WTC11 (cell line): ENCODE data around the gene PTPRF. TPM values are rescaled to one million over a fixed set of nuclear protein-coding genes. Genes with fewer than 3 reads are reported as not detected.
A peak's percentile ranks its signal among the peaks of the same experiment; 100 is the strongest.

Experiments
- ATAC-seq: fragments of 200-7000 bp; cut with Tn5 transposase; 2 replicates; pipeline ENCODE4 v1.10.0; 2021; ENCODE audit warnings: mild to moderate bottlenecking, moderate library complexity
- CTCF ChIA-PET: fragments of 300-600 bp; sonication (Branson Sonifier 250); formaldehyde crosslinking; loops from one replicate; lab custom pipeline; 2021; ENCODE audit warnings: antibody characterized with exemption; lab: Charles Lee
- POLR2A ChIA-PET: fragments of 350-600 bp; sonication (Branson Sonifier 250); formaldehyde crosslinking; loops from one replicate; lab custom pipeline; 2021; ENCODE audit warnings: antibody characterized with exemption; lab: Charles Lee
- DNase-seq: peaks from one replicate; pipeline ENCODE4 v3.0.0; 2021; ENCODE audit warnings: low spot score
- H3K27ac Mint-ChIP-seq: 2 replicates; pipeline ENCODE4 v1.8.0; 2021; ENCODE audit warnings: mixed read lengths
- H3K27me3 Mint-ChIP-seq: 2 replicates; pipeline ENCODE4 v1.8.0; 2021; ENCODE audit warnings: low read depth, mild to moderate bottlenecking, moderate library complexity, mixed read lengths
- H3K36me3 Mint-ChIP-seq: 2 replicates; pipeline ENCODE4 v1.8.0; 2021; ENCODE audit warnings: mixed read lengths
- H3K4me1 Mint-ChIP-seq: 2 replicates; pipeline ENCODE4 v1.8.0; 2022; ENCODE audit warnings: mixed read lengths
- H3K4me3 Mint-ChIP-seq: 2 replicates; pipeline ENCODE4 v1.8.0; 2021; ENCODE audit warnings: mild to moderate bottlenecking, moderate library complexity, mixed read lengths
- H3K9me3 Mint-ChIP-seq: 2 replicates; pipeline ENCODE4 v1.8.0; 2021; ENCODE audit warnings: mixed read lengths
- CBFB ChIP-seq: sonication (generic); formaldehyde crosslinking; IDR thresholded peaks from 2 replicates; pipeline ENCODE4 v1.8.1; 2022; ENCODE audit warnings: mild to moderate bottlenecking, low read depth, missing genetic modification reagents
- ESRRA ChIP-seq: sonication (generic); formaldehyde crosslinking; IDR thresholded peaks from 2 replicates; pipeline ENCODE4 v1.8.1; 2022; ENCODE audit warnings: mild to moderate bottlenecking, missing genetic modification reagents, borderline replicate concordance
- ETV6 ChIP-seq: sonication (generic); formaldehyde crosslinking; IDR thresholded peaks from 2 replicates; pipeline ENCODE4 v1.8.1; 2022; ENCODE audit warnings: mild to moderate bottlenecking, missing genetic modification reagents
- FOXK1 ChIP-seq: sonication (generic); formaldehyde crosslinking; IDR thresholded peaks from 2 replicates; pipeline ENCODE4 v1.8.0; 2022; ENCODE audit warnings: mild to moderate bottlenecking, moderate library complexity, missing genetic modification reagents
- FOXP1 ChIP-seq: sonication (generic); formaldehyde crosslinking; IDR thresholded peaks from 2 replicates; pipeline ENCODE4 v1.8.0; 2022; ENCODE audit warnings: missing genetic modification reagents, mild to moderate bottlenecking, moderate library complexity, borderline replicate concordance
- GABPB1 ChIP-seq: sonication (generic); formaldehyde crosslinking; IDR thresholded peaks from 2 replicates; pipeline ENCODE4 v1.8.1; 2023; ENCODE audit warnings: mild to moderate bottlenecking, missing genetic modification reagents
- GRHL2 ChIP-seq: fragments of 250-450 bp; sonication (Bioruptor Pico); IDR thresholded peaks from 2 replicates; pipeline ENCODE4 v1.8.0; 2022; ENCODE audit warnings: mild to moderate bottlenecking, moderate library complexity; ENCODE audit not compliant: insufficient replicate concordance, severe bottlenecking
- GTF2I ChIP-seq: fragments of 250-450 bp; sonication (Bioruptor Pico); conservative IDR thresholded peaks from 2 replicates; pipeline ENCODE4 v1.4.0; 2021; ENCODE audit warnings: mild to moderate bottlenecking
- KAT7 ChIP-seq: sonication (generic); formaldehyde crosslinking; IDR thresholded peaks from 2 replicates; pipeline ENCODE4 v1.8.1; 2023; ENCODE audit warnings: missing genetic modification reagents, mild to moderate bottlenecking, borderline replicate concordance
- MYBL2 ChIP-seq: sonication (generic); formaldehyde crosslinking; IDR thresholded peaks from 2 replicates; pipeline ENCODE4 v1.8.1; 2023; ENCODE audit warnings: mild to moderate bottlenecking, moderate library complexity, missing genetic modification reagents
- NFE2L1 ChIP-seq: sonication (generic); formaldehyde crosslinking; IDR thresholded peaks from 2 replicates; pipeline ENCODE4 v1.8.1; 2023; ENCODE audit warnings: missing genetic modification reagents
- NR2C2 ChIP-seq: sonication (generic); formaldehyde crosslinking; IDR thresholded peaks from 2 replicates; pipeline ENCODE4 v1.8.0; 2022; ENCODE audit warnings: mild to moderate bottlenecking, missing genetic modification reagents
- RELA ChIP-seq: sonication (generic); formaldehyde crosslinking; IDR thresholded peaks from 2 replicates; pipeline ENCODE4 v1.8.1; 2022; ENCODE audit warnings: missing genetic modification reagents, mild to moderate bottlenecking, borderline replicate concordance
- SMAD4 ChIP-seq: sonication (generic); formaldehyde crosslinking; IDR thresholded peaks from 2 replicates; pipeline ENCODE4 v1.8.0; 2022; ENCODE audit warnings: mild to moderate bottlenecking, missing genetic modification reagents
- SOX15 ChIP-seq: fragments of 250-450 bp; sonication (Bioruptor Pico); IDR thresholded peaks from 2 replicates; pipeline ENCODE4 v1.9.0; 2021; ENCODE audit warnings: mild to moderate bottlenecking
- TCF7 ChIP-seq: sonication (generic); formaldehyde crosslinking; IDR thresholded peaks from 2 replicates; pipeline ENCODE4 v1.8.0; 2022; ENCODE audit warnings: mild to moderate bottlenecking, low read depth, missing genetic modification reagents, moderate library complexity
- ZBTB21 ChIP-seq: sonication (generic); formaldehyde crosslinking; IDR thresholded peaks from 2 replicates; pipeline ENCODE4 v1.8.1; 2023; ENCODE audit warnings: mild to moderate bottlenecking, missing genetic modification reagents, borderline replicate concordance
- ZNF423 ChIP-seq: fragments of 250-450 bp; sonication (Bioruptor Pico); IDR thresholded peaks from 2 replicates; pipeline ENCODE4 v2.1.2; 2022; ENCODE audit warnings: mild to moderate bottlenecking, moderate library complexity
- total RNA-seq: library from RNA; stranded (reverse); gene quantifications from 3 replicates; pipeline ENCODE4 v1.2.3, GENCODE V29; 2021
- TF ChIP-seq, protein P1 (sequence below): sonication (generic); formaldehyde crosslinking; IDR thresholded peaks from 2 replicates; pipeline ENCODE4 v1.8.1; 2023; ENCODE audit warnings: mild to moderate bottlenecking, missing genetic modification reagents, moderate library complexity
- TF ChIP-seq, protein P2 (sequence below): fragments of 250-450 bp; sonication (Bioruptor Pico); IDR thresholded peaks from 2 replicates; pipeline ENCODE4 v1.9.0; 2021; ENCODE audit warnings: moderate library complexity, mild to moderate bottlenecking, inconsistent platforms, borderline replicate concordance
- TF ChIP-seq, protein P3 (sequence below): sonication (generic); formaldehyde crosslinking; IDR thresholded peaks from 2 replicates; pipeline ENCODE4 v1.8.0; 2022; ENCODE audit warnings: mild to moderate bottlenecking, missing genetic modification reagents
- TF ChIP-seq, protein P4 (sequence below): sonication (generic); formaldehyde crosslinking; IDR thresholded peaks from 2 replicates; pipeline ENCODE4 v1.8.1; 2022; ENCODE audit warnings: low read depth, mild to moderate bottlenecking, moderate library complexity, missing genetic modification reagents, borderline replicate concordance
- TF ChIP-seq, protein P5 (sequence below): sonication (generic); formaldehyde crosslinking; IDR thresholded peaks from 2 replicates; pipeline ENCODE4 v1.8.0; 2022; ENCODE audit warnings: mild to moderate bottlenecking, missing genetic modification reagents
- TF ChIP-seq, protein P6 (sequence below): sonication (generic); formaldehyde crosslinking; IDR thresholded peaks from 2 replicates; pipeline ENCODE4 v1.8.0; 2022; ENCODE audit warnings: missing genetic modification reagents

PTPRF gene
- total RNA-seq, 1 experiment from 2014 or later, result 248 TPM

DNA sequence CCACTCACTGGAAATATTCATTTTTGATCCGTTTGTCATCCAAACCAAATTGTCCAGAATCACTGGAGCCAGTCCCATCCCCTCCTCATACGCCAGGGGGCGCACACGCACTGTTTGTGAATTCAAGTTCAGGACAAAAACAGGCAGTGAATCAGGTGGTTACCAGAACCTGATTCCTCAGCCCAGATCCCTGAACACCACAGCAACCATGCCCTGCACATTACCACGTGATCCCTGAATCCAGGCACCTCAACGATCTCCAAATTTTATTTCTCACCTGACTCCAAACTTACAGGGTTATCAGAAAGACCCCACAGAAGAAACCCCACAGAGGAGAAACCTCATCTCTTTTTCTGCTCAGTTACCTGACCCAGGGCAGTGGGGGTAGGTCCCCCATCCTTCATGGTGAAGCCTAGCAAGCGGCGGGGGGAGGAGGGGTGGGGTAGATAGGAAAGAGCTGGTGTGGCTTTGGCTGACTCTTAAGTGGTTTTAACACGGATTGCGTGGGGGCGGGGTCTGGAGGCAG is 1.4 kb upstream of the PTPRF start (continued):
- TF ChIP-seq ZNF423 (no peak), ESRRA (CRISPR knock-in tag) (no peak)
- TF ChIP-seq, protein P1, sequence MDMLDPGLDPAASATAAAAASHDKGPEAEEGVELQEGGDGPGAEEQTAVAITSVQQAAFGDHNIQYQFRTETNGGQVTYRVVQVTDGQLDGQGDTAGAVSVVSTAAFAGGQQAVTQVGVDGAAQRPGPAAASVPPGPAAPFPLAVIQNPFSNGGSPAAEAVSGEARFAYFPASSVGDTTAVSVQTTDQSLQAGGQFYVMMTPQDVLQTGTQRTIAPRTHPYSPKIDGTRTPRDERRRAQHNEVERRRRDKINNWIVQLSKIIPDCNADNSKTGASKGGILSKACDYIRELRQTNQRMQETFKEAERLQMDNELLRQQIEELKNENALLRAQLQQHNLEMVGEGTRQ (CRISPR knock-in tag), result peak; percentile 87

DNA sequence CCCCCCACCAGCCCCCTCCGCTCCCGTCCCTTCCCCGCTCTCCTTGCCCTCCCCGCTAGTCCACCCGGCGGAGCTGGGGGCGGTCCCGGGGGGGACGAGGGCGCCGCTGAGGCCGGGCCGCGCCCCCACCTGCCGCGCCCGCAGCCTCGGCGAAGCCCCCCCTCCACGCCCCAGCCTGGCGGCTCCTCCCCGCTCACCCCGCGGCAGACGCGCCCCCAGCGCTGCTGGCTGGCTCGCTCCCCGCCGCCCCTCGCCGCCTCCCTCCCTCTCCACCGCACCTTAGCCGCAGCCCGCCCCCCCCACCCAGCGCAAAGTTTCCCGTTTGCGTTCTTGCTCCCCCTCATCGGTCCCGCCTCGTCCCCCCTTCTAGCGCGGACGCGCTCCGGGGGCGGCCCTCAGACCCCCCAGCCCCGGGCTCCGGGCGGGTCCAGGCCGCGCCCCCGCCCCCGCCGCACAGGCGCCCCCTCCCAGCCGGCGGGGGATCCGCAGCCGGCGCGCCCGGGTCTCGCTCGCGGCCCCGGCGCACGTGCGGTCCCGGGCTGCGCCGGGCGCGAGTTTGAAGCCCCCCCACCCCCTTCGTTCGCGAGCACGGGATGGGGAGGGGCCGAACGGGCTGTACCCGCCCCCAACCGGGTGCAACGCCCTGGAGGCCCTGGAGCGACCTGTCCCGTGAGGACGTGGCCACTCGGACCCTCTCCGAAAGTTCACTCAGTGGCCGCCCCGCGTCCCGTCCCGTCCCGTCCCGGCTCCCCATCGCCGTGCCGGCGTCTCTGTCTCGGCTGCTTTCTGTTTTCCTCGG is 623 bp downstream of the PTPRF start:
- H3K27me3 Mint-ChIP-seq, result peaks cover 10% of the 10 kb centered on the region
- TF ChIP-seq NR2C2 (CRISPR knock-in tag) (no peak), ZBTB21 (CRISPR knock-in tag) (no peak), CBFB (CRISPR knock-in tag) (no peak), FOXP1 (CRISPR knock-in tag) (no peak), RELA (CRISPR knock-in tag) (no peak), ETV6 (CRISPR knock-in tag) (0 out of 2 replicates have a peak, but pooled peaks have one; percentile 34), SOX15 (CRISPR knock-in tag) (no peak), ESRRA (CRISPR knock-in tag) (no peak), NFE2L1 (CRISPR knock-in tag) (no peak), FOXK1 (no peak), KAT7 (CRISPR knock-in tag) (0 out of 2 replicates have a peak, but pooled peaks have one; percentile 54), GABPB1 (CRISPR knock-in tag) (no peak), GRHL2 (CRISPR knock-in tag) (no peak), TCF7 (CRISPR knock-in tag) (no peak), SMAD4 (no peak), MYBL2 (CRISPR knock-in tag) (no peak), GTF2I (CRISPR knock-in tag) (no peak)
- TF ChIP-seq, protein P2, sequence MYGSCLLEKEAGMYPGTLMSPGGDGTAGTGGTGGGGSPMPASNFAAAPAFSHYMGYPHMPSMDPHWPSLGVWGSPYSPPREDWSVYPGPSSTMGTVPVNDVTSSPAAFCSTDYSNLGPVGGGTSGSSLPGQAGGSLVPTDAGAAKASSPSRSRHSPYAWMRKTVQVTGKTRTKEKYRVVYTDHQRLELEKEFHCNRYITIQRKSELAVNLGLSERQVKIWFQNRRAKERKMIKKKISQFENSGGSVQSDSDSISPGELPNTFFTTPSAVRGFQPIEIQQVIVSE (CRISPR knock-in tag), result no peak
- TF ChIP-seq, protein P3, sequence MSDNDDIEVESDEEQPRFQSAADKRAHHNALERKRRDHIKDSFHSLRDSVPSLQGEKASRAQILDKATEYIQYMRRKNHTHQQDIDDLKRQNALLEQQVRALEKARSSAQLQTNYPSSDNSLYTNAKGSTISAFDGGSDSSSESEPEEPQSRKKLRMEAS (CRISPR knock-in tag), result peak; percentile 43; the same call in 1 of the 2 replicates
- TF ChIP-seq, protein P4, sequence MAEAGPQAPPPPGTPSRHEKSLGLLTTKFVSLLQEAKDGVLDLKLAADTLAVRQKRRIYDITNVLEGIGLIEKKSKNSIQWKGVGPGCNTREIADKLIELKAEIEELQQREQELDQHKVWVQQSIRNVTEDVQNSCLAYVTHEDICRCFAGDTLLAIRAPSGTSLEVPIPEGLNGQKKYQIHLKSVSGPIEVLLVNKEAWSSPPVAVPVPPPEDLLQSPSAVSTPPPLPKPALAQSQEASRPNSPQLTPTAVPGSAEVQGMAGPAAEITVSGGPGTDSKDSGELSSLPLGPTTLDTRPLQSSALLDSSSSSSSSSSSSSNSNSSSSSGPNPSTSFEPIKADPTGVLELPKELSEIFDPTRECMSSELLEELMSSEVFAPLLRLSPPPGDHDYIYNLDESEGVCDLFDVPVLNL (CRISPR knock-in tag), result no peak
- TF ChIP-seq, protein P5, sequence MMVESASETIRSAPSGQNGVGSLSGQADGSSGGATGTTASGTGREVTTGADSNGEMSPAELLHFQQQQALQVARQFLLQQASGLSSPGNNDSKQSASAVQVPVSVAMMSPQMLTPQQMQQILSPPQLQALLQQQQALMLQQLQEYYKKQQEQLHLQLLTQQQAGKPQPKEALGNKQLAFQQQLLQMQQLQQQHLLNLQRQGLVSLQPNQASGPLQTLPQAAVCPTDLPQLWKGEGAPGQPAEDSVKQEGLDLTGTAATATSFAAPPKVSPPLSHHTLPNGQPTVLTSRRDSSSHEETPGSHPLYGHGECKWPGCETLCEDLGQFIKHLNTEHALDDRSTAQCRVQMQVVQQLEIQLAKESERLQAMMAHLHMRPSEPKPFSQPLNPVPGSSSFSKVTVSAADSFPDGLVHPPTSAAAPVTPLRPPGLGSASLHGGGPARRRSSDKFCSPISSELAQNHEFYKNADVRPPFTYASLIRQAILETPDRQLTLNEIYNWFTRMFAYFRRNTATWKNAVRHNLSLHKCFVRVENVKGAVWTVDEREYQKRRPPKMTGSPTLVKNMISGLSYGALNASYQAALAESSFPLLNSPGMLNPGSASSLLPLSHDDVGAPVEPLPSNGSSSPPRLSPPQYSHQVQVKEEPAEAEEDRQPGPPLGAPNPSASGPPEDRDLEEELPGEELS (CRISPR knock-in tag), result 0 out of 2 replicates have a peak, but pooled peaks have one; percentile 30
- TF ChIP-seq, protein P6, sequence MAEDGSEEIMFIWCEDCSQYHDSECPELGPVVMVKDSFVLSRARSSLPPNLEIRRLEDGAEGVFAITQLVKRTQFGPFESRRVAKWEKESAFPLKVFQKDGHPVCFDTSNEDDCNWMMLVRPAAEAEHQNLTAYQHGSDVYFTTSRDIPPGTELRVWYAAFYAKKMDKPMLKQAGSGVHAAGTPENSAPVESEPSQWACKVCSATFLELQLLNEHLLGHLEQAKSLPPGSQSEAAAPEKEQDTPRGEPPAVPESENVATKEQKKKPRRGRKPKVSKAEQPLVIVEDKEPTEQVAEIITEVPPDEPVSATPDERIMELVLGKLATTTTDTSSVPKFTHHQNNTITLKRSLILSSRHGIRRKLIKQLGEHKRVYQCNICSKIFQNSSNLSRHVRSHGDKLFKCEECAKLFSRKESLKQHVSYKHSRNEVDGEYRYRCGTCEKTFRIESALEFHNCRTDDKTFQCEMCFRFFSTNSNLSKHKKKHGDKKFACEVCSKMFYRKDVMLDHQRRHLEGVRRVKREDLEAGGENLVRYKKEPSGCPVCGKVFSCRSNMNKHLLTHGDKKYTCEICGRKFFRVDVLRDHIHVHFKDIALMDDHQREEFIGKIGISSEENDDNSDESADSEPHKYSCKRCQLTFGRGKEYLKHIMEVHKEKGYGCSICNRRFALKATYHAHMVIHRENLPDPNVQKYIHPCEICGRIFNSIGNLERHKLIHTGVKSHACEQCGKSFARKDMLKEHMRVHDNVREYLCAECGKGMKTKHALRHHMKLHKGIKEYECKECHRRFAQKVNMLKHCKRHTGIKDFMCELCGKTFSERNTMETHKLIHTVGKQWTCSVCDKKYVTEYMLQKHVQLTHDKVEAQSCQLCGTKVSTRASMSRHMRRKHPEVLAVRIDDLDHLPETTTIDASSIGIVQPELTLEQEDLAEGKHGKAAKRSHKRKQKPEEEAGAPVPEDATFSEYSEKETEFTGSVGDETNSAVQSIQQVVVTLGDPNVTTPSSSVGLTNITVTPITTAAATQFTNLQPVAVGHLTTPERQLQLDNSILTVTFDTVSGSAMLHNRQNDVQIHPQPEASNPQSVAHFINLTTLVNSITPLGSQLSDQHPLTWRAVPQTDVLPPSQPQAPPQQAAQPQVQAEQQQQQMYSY (CRISPR knock-in tag), result peak; percentile 42; the same call in 1 of the 2 replicates
- ATAC-seq (peak; percentile 15), DNase-seq (peak; percentile 62)
- H3K9me3 Mint-ChIP-seq, result no peaks in the 10 kb centered on the region
- ChIA-PET POLR2A (interaction anchor here (0.9 to 2.9 kb wide), 8 partner anchors 18 to 403 kb away, joined by 3 to 24 read pairs (median 4); partner anchors contain the start of gene KDM4A), CTCF (interaction anchor here (0.5 to 3.1 kb wide), 17 partner anchors 15 to 458 kb away, joined by 3 to 23 read pairs (median 4); partner anchors contain the start of genes HYI and KDM4A)
- H3K4me1 Mint-ChIP-seq, result peaks cover 54% of the 10 kb centered on the region
- H3K4me3 Mint-ChIP-seq, result peak overlapping the region; percentile 95
- peak overlapping the region; percentile 95 for H3K27ac Mint-ChIP-seq
- H3K36me3 Mint-ChIP-seq, result no peaks in the 10 kb centered on the region
